Stimulated activated CD4-positive, alpha-beta T cell treated with anti-CD3 and anti-CD28 coated beads, Interleukin-15, amount 100 ng/mL, for 24 hours (primary cell): ENCODE measurements around the gene EGFLAM.
"Not testable (repeated sequence)": the region's sequence is repeated elsewhere in the genome, so short reads cannot be mapped to it uniquely, and the experiment has no call there.

ENCODE experiments used
- DNase-seq: peaks from one replicate; pipeline ENCODE4 v3.0.0-alpha.2; 2020

Gene EGFLAM

GRCh38 chr5:38331831-38332230, 73.5 kb downstream of the EGFLAM start:
- no peak for DNase-seq

GRCh38 chr5:38333181-38333580, 74.8 kb downstream of the EGFLAM start:
- not testable (repeated sequence) for DNase-seq

GRCh38 chr5:38338455-38338854, 80.1 kb downstream of the EGFLAM start:
- DNase-seq: no peak

- DNase-seq: no peak
These were observed 81.1 kb downstream of the EGFLAM start for GRCh38 chr5:38339446-38339845.

- DNase-seq: no peak
These were observed 82.7 kb downstream of the EGFLAM start for GRCh38 chr5:38341056-38341455.

GRCh38 chr5:38341641-38342040, 83.3 kb downstream of the EGFLAM start:
- no peak for DNase-seq

- no peak for DNase-seq
These were observed 83.9 kb downstream of the EGFLAM start for GRCh38 chr5:38342261-38342660.

GRCh38 chr5:38344891-38345290, 86.5 kb downstream of the EGFLAM start:
- DNase-seq: no peak

- no peak for DNase-seq
These were observed 88.2 kb downstream of the EGFLAM start for GRCh38 chr5:38346593-38346992.

- no peak for DNase-seq
These were observed 88.8 kb downstream of the EGFLAM start for GRCh38 chr5:38347040-38347763.

GRCh38 chr5:38347896-38348295, 89.5 kb downstream of the EGFLAM start:
- no peak for DNase-seq

GRCh38 chr5:38360323-38361061, 102.1 kb downstream of the EGFLAM start:
- no peak for DNase-seq

- DNase-seq: no peak
These were observed 104.4 kb downstream of the EGFLAM start for GRCh38 chr5:38362713-38363112.

- DNase-seq: no peak
These were observed 106.5 kb downstream of the EGFLAM start for GRCh38 chr5:38364825-38365224.

- no peak for DNase-seq
These were observed 109.1 kb downstream of the EGFLAM start for GRCh38 chr5:38367410-38367809.

GRCh38 chr5:38367966-38368365, 109.6 kb downstream of the EGFLAM start:
- DNase-seq: no peak

- DNase-seq: no peak
These were observed 111.3 kb downstream of the EGFLAM start for GRCh38 chr5:38369692-38370091.

- no peak for DNase-seq
These were observed 112.2 kb downstream of the EGFLAM start for GRCh38 chr5:38370358-38371100.

- DNase-seq: no peak
These were observed 113.2 kb downstream of the EGFLAM start for GRCh38 chr5:38371596-38371995.

GRCh38 chr5:38373743-38374142, 115.4 kb downstream of the EGFLAM start:
- DNase-seq: no peak

- DNase-seq: no peak
These were observed 117.1 kb downstream of the EGFLAM start for GRCh38 chr5:38375423-38375822.

- DNase-seq: no peak
These were observed 118.0 kb downstream of the EGFLAM start for GRCh38 chr5:38376404-38376803.

GRCh38 chr5:38378579-38378978, 120.2 kb downstream of the EGFLAM start:
- no peak for DNase-seq
